Stromal cell of bone marrow (primary cell): Measurements from ENCODE around the gene ATG7.
"Not testable (repeated sequence)": the region's sequence is repeated elsewhere in the genome, so short reads cannot be mapped to it uniquely, and the experiment has no call there.

ENCODE experiments used
- DNase-seq: peaks from one replicate; pipeline ENCODE4 v3.0.0-alpha.2; 2012; ENCODE audit warnings: low read depth

The ATG7 gene

GRCh38 chr3:11300970-11301369 is 28.8 kb downstream of the ATG7 start:
- no peak for DNase-seq

- no peak for DNase-seq
Measured at GRCh38 chr3:11302444-11302843, 30.2 kb downstream of the ATG7 start.

- DNase-seq: no peak
Measured at GRCh38 chr3:11304175-11304574, 32.0 kb downstream of the ATG7 start.

- DNase-seq: no peak
Measured at GRCh38 chr3:11305509-11305908, 33.3 kb downstream of the ATG7 start.

- no peak for DNase-seq
Measured at GRCh38 chr3:11306817-11307589, 34.8 kb downstream of the ATG7 start.

GRCh38 chr3:11307830-11308432 is 35.7 kb downstream of the ATG7 start:
- no peak for DNase-seq

GRCh38 chr3:11310258-11310657 is 38.1 kb downstream of the ATG7 start:
- no peak for DNase-seq

- no peak for DNase-seq
Measured at GRCh38 chr3:11312166-11312565, 40.0 kb downstream of the ATG7 start.

- no peak for DNase-seq
Measured at GRCh38 chr3:11317300-11317699, 45.1 kb downstream of the ATG7 start.

GRCh38 chr3:11322931-11323330 is 50.7 kb downstream of the ATG7 start:
- no peak for DNase-seq

- no peak for DNase-seq
Measured at GRCh38 chr3:11323813-11324212, 51.6 kb downstream of the ATG7 start.

GRCh38 chr3:11327619-11328018 is 55.4 kb downstream of the ATG7 start:
- DNase-seq: no peak

- no peak for DNase-seq
Measured at GRCh38 chr3:11328196-11328945, 56.2 kb downstream of the ATG7 start.

GRCh38 chr3:11329777-11330176 is 57.6 kb downstream of the ATG7 start:
- no peak for DNase-seq

GRCh38 chr3:11331101-11331500 is 58.9 kb downstream of the ATG7 start:
- no peak for DNase-seq

GRCh38 chr3:11335056-11335608 is 62.9 kb downstream of the ATG7 start:
- peak; percentile 49 for DNase-seq

GRCh38 chr3:11339541-11339940 is 67.3 kb downstream of the ATG7 start:
- DNase-seq: no peak

GRCh38 chr3:11346416-11346815 is 74.2 kb downstream of the ATG7 start:
- DNase-seq: no peak

- not testable (repeated sequence) for DNase-seq
Measured at GRCh38 chr3:11348877-11349276, 76.7 kb downstream of the ATG7 start.

GRCh38 chr3:11349446-11349845 is 77.2 kb downstream of the ATG7 start:
- DNase-seq: no peak

GRCh38 chr3:11350374-11350773 is 78.2 kb downstream of the ATG7 start:
- no peak for DNase-seq

GRCh38 chr3:11351451-11351850 is 79.3 kb downstream of the ATG7 start:
- DNase-seq: no peak

GRCh38 chr3:11356269-11356668 is 84.1 kb downstream of the ATG7 start:
- DNase-seq: no peak
